IPS DF 19.7 (cell line): ENCODE measurements around the gene EPHX1.

ENCODE experiments used
- DNase-seq: peaks from one replicate; pipeline ENCODE4 v3.0.0-alpha.2; 2013; ENCODE audit warnings: low read depth, low spot score

EPHX1 gene

DNA sequence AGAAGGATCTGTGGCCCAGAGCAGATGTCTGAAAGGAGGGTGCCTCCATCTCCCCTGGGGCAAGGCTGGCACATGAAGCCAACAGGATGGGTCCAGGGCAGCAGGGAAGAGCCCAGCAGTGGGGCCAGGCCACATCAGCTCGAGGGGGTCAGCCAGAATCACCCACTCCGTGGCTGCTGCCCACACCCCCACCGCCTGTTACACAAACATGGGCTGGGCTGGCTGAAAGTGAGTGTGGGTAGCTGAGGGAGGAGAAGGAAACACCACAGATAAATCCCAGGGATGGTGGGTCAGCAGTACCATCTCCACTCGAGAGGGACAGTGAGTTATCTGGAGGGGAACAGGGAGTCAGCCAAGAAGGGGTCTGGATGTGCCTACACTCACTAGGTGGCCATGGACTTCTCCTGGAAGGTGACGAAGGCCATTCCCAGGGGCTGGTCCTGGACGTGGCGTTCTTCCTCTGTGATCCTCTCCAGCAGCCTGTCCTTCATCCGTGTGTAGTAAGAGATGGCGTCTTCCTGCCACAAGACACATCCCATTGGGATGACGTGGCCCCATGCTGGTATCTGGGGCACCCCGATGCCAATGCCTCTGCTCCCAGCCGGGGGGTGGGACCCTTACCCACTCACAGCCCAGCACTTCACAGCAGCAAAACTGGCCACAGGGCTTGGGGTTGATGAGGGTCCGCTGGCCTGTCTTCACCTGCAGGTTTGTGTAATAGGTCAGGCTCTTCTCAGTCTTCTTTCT is 52.1 kb downstream of the EPHX1 start:
- DNase-seq = no peak

GRCh38 chr1:225862581-225862950 is 52.6 kb downstream of the EPHX1 start:
- DNase-seq = no peak

DNA sequence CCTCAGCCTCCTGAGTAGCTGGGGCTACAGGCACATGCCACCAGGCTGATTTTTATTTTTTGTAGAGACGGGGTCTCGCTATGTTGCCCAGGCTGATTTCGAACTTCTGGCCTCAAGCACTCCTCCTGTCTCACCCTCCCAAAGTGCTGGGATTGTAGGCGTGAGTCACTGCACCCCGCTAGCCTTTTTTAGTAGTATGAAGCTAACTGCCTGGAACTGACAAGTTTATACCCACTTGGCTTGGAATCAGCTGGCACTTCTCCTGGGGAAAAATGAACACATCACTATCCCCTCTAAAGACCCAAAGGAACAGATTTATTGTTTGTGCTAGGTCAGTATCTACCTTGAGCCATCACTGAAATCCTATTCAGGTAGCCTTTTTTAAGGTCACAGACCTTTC is 53.2 kb downstream of the EPHX1 start:
- DNase-seq = no peak

GRCh38 chr1:225865514-225865913 is 55.6 kb downstream of the EPHX1 start:
- DNase-seq = no peak

- no peak for DNase-seq
Measured at GRCh38 chr1:225866061-225866837, 56.3 kb downstream of the EPHX1 start.

DNA sequence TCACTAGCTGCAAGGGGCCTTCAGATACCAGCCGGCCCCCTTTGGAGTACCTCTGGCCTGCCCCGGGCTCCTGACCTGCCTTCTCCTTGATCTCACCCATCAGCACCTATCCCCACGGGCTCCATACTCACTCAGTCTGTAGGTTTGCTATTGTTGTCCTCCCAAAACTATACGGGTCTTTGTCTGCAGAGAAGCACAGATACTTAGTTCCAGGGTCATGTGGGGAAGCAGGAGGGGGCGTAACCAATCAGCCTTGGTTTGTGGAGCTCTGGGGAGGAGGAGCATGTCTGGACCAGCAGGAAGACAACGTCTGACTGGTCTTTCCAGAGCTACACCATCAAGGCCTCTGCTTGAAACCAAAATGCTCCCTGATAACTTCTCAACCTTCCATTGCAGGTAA is 57.1 kb downstream of the EPHX1 start:
- no peak for DNase-seq

DNA sequence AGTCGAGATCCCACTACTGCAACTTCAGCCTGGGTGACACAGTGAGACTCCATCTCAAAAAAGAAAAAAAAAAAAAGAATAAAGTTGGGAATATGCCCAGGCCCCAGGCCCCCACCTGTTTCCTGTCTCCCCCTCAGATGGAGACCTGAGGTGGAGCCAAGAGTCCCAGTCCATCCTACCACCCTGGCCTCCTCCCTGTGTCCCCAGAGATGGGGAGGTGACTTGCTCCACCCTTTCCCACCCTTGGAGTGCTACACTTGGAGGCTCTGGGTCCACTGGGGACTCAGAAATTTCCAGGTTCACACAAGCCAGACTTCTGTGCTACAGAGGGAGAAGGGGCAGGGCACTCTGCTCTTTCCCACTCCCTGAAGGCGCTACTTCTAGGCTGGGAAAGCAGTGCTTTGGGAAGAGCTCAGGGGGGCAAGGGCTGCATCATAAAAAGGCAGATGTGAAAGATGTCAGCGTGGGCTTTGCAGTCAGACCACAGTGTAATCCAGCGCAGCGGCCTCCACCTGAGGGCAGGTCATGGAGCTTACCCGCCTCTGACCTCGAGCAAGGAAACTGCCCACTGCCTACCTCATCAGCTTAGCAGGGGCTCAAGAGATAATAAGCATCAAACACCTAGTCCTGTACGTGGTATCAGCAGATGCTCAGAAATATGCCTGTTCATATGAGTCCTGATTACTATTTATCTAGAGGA is 58.9 kb downstream of the EPHX1 start:
- DNase-seq = no peak

DNA sequence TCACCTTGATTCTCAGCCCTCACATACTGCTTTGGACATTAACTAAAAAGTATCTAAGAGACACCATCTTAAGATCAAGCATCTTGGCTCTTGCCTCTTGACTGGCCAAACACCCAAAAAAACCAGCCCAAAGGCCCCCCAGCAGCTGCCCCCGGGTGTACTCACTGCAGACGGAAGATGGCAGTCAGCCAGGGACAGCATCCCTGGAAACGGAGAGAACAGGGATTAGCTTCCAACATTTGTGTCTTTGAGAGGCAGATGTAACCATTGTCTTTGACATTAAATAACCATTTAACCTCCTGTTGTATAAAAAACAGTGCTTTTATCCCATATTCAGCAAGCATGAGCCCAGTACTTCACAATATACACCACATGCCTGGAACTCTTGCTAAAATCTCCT is 61.0 kb downstream of the EPHX1 start:
- DNase-seq = no peak

DNA sequence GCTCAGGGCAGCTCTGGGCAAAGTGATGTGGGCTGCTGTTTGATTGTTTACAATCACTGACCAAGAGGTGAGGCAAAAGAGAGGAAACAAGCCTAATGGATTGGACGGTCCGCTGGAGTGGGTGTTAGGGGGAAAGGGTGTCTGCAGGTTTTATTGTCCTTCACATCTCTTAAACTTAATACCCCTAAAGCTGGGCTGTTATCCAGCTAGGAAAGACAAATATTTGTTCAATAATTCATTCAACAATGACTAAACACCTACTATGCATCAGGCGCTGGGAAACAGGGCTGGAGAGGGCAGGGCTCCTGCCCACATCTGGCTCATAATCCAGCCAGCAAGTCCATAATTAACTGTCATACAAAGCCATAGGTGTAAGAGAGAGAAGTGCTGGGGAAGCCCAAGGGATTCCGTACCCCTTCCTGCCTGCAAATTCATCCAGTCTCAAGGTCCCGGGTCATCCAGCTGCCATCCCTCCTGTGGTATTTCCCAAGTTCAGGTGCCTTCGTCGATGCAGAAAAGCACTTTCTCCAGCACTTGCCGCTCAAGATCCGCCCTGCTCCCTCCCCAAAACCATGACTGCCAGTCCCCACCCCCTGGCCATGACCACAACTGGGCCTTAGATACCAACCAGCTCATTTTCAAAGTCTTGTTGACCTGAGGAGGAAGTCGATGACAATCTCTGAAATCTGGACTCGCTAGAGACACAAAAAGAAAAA is 61.6 kb downstream of the EPHX1 start:
- DNase-seq = no peak

- DNase-seq = no peak
Measured at GRCh38 chr1:225872075-225872430, 62.1 kb downstream of the EPHX1 start.

GRCh38 chr1:225873281-225873850 is 63.4 kb downstream of the EPHX1 start:
- no peak for DNase-seq

- DNase-seq = no peak
Measured at GRCh38 chr1:225874431-225874830, 64.5 kb downstream of the EPHX1 start.

DNA sequence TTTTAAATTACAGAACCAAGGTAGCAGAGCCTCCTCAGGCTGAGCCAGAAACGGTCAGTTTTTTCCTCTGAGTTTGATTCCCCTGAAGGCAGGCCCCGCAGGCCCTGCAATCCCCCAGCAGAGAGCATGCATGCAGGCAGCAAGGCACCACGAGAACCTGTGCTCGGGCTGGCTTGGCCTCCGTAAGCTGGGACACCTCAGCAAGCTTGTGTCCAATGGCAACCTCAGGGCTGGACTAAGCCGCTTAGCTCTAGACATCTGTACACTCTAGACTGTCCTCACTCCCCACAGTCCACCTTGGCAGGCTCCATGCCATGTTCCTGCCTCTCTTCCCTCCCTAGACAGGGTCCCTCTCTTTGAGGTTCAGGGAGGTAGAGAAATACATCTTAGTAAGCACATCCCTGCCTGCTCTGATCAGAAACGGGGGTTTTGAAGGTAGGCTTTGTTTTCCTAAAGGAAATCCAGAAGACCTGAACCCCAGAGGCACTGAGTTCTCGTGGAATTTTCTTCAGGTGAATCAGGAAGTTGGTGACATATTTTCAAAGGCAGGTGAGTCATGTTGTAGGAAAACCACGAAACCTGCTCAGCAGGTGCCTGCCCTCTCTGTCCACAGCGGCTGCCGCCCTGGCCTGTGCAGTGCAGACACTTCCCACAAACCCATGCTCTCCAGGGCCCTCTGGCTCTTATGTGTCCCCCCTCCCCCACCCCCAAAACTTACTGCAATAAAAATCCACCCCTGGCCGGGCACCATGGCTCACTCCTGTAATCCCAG is 65.3 kb downstream of the EPHX1 start:
- no peak for DNase-seq

DNA sequence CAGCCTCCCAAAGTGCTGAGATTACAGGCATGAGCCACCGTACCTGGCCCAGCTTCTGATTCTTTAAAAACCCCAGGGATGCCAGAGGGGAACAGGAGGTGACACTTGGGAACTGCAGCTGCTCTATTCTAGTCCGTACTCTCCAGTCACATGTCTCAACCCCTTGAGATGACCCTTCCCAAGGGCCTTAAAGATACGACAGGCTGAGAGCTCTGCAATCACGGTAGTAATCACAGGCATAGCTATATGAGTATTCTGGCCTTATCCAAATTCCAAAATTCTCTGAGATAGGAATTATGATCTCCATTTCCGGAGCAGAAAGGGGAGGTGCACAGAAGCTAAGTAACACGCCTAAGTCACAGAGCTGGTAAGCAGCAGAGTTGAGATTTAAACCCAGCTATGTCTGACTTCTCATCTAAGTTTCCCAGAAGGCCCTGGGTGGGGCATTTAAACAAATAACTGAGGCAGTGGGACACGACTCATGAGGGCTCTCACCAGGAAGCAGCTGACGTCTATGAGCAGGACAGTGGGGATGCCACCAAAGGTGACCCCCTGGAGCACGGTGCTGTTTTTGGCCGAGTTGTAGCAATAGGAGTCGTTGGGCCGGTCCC is 67.1 kb downstream of the EPHX1 start:
- no peak for DNase-seq

DNA sequence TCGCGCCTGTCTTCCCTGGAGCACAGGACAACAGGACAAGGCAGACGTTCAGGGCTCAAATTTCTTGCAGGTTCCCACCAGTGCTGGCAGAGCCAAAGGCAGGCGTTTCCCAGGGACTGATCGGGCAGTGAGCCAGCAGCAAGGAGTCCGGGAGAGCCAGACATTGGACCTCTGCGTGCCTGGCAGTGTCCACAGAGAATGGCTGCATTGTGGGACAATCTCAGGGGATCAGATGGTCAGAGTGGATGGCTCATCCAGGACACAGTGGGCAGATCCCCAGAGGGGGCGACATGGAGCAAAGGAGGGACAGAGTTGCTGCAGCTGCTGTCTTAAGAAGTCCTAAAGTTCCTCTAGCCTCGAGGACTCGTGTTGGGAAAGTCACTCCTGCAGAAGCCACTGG is 67.7 kb downstream of the EPHX1 start:
- no peak for DNase-seq

DNA sequence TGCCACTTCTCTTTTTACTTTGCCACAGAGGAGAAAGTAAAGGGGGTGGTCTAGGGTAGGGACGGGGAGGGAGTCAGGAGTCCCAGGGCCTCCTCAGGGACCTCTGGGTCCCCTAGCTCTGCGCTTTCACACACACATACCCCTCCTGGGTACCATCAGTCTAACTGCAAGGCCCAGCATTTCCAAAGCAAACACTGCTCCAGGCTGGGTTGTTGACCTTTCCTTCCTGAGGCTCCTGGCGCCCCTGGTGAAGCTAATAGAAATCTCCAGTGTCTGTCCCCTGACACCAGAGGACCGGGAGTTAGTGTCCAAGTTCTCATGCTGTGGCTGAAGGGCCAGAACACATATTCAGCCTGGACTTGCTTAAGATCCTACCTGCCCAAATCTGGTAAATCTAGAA is 68.4 kb downstream of the EPHX1 start:
- DNase-seq = no peak

DNA sequence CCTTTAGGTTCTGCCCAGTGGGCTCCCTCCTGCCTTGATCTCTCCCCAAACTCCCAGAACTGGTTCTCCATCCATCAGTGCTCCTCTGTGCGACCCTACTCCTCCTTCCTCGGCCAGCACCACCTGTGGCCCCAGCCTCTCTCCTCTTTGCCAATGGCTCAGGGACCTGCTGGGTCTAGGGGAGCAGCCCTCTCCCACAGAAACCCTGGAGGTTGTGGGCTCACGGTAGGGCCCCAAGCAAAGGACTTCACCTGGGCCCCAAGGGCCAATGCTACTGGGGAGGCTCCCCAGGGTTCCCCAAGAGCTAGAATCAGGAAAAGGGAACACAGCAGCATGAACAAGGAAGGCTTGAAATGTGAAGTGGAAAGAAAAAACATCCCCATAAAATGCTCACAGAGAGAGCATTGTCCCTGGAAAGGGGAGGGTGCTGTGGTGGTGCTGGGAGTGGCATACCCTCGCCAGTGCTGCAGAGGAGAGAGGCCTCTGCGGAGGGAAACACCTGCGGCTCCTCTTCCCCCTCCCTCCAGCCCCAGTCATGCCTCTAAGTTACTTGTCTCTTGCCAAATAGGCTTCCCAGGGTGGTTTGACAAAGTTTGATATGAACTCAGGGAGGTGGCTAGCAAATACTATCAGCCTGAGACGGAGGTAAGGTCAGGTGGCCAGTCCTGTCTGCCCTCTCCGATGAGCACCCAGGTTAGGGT is 69.7 kb downstream of the EPHX1 start:
- DNase-seq = no peak

GRCh38 chr1:225880222-225880588 is 70.3 kb downstream of the EPHX1 start:
- no peak for DNase-seq

GRCh38 chr1:225880636-225881035 is 70.7 kb downstream of the EPHX1 start:
- DNase-seq = no peak
